HG03342 (cell line): ENCODE results near the gene ITM2C.

Experiments used
- ATAC-seq: cut with Tn5 transposase; IDR thresholded peaks from one replicate; pipeline ENCODE4 v1.9.1; 2021; ENCODE audit warnings: mild to moderate bottlenecking, moderate library complexity; ENCODE audit not compliant: unreplicated experiment

Gene ITM2C

GRCh38 chr2:230889911-230890601 lies 25.3 kb downstream of the ITM2C start:
- ATAC-seq = no peak

- ATAC-seq = no peak
Observed at GRCh38 chr2:230890646-230891045, 25.9 kb downstream of the ITM2C start.

- no peak for ATAC-seq
Observed at GRCh38 chr2:230891064-230891463, 26.3 kb downstream of the ITM2C start.

- ATAC-seq = no peak
Observed at GRCh38 chr2:230891509-230891908, 26.8 kb downstream of the ITM2C start.

- ATAC-seq = no peak
Observed at GRCh38 chr2:230893338-230893737, 28.6 kb downstream of the ITM2C start.

GRCh38 chr2:230893841-230894781 lies 29.4 kb downstream of the ITM2C start:
- peak; percentile 65 for ATAC-seq

- no peak for ATAC-seq
Observed at GRCh38 chr2:230895536-230896345, 31.0 kb downstream of the ITM2C start.

- no peak for ATAC-seq
Observed at GRCh38 chr2:230896346-230897115, 31.8 kb downstream of the ITM2C start.

GRCh38 chr2:230898016-230898712 lies 33.4 kb downstream of the ITM2C start:
- no peak for ATAC-seq

GRCh38 chr2:230898713-230899091 lies 34.0 kb downstream of the ITM2C start:
- no peak for ATAC-seq

- no peak for ATAC-seq
Observed at GRCh38 chr2:230899287-230899686, 34.5 kb downstream of the ITM2C start.

GRCh38 chr2:230899786-230900185 lies 35.0 kb downstream of the ITM2C start:
- no peak for ATAC-seq

GRCh38 chr2:230900336-230900995 lies 35.7 kb downstream of the ITM2C start:
- no peak for ATAC-seq

- ATAC-seq = no peak
Observed at GRCh38 chr2:230901006-230901405, 36.3 kb downstream of the ITM2C start.

- peak; percentile 64 for ATAC-seq
Observed at GRCh38 chr2:230902180-230902899, 37.6 kb downstream of the ITM2C start.

- no peak for ATAC-seq
Observed at GRCh38 chr2:230903231-230904150, 38.7 kb downstream of the ITM2C start.

GRCh38 chr2:230904856-230905447 lies 40.2 kb downstream of the ITM2C start:
- ATAC-seq = no peak
